Measurements from ENCODE around the gene ZNF521. TPM values are rescaled to one million over a fixed set of nuclear protein-coding genes. Genes with fewer than 3 reads are reported as not detected.

The ZNF521 gene
- total and polyA plus RNA-seq, 10 of the 15 experiments (the other 5 are each of a cell fraction or from before 2014, with no cell fraction given): 0.02 to 0.05 (median 0.04) TPM; not detected in 6

DNA sequence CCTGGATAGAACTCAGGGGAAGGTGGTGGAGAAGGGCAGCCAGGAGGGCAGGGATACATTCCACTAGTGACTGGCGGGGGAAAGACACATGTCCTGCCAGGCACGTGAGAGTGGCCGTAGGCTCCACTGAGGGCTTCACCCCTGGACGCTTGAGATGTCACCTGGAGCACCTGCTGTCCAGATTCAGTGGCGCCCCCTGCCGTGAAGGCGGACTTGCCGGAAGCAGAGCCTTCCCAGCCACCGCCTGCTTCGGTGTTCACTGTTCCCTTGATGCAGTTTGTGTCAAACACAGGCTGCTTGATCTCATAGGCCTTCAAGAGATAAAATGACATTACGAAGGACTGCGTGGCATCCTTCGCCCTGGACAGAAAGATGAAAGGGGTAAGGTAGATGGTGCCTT is 335.3 kb downstream of the ZNF521 start:
- intact Hi-C loops (cut with micrococcal nuclease; ENCODE audit: unreplicated experiment): no loop called here
- ATAC-seq (no peak), FAIRE-seq (no peak), DNase-seq (ENCODE audit: low read depth, low spot score) (no peak)
- no peak overlapping the region for H3K4me3 ChIP-seq
- H3K4me2 ChIP-seq (ENCODE audit: control insufficient read depth, insufficient read depth): no peak overlapping the region
- no peak overlapping the region for H2AFZ ChIP-seq (ENCODE audit: control insufficient read depth, low read depth, low read length)
- CTCF ChIA-PET: no interaction called here
- no TSS peak for BruUV-seq (replicated peaks)
- no peaks in the 10 kb centered on the region for H4K20me1 ChIP-seq (ENCODE audit: control insufficient read depth, insufficient read depth)
- no peaks in the 10 kb centered on the region for H3K9me3 ChIP-seq (replicated peaks; ENCODE audit: control insufficient read depth, insufficient read depth, low read length)
- no peaks in the 10 kb centered on the region for H3K36me3 ChIP-seq (ENCODE audit: control insufficient read depth in 2 of 2, insufficient read depth in 2 of 2, low read length in 1 of 2)
- no peak overlapping the region for H3K9ac ChIP-seq (ENCODE audit: control insufficient read depth, insufficient read depth, low read length)
- H3K27ac ChIP-seq (ENCODE audit: control insufficient read depth, insufficient read depth): no peak overlapping the region
- H3K4me1 ChIP-seq (ENCODE audit: control insufficient read depth, insufficient read depth, low read length): no peaks in the 10 kb centered on the region
- peaks cover 0 to 2% of the 10 kb centered on the region in 2 experiments; a peak in 1 of 4 replicates for H3K27me3 ChIP-seq (replicated peaks in 1 of 2; ENCODE audit: control insufficient read depth in 2 of 2, insufficient read depth in 2 of 2, low read length in 1 of 2)
- no peak for TF ChIP-seq ESRRA (IDR thresholded peaks at IDR 0.05; ENCODE audit: low read length)
- no peak for TF ChIP-seq RFX5 (IDR thresholded peaks at IDR 0.05; ENCODE audit: low read depth, low read length)
- TF ChIP-seq GABPA (IDR thresholded peaks at IDR 0.05; ENCODE audit: low read depth): no peak
- no peak for TF ChIP-seq HDGF (IDR thresholded peaks at IDR 0.05)
- TF ChIP-seq, protein P1, sequence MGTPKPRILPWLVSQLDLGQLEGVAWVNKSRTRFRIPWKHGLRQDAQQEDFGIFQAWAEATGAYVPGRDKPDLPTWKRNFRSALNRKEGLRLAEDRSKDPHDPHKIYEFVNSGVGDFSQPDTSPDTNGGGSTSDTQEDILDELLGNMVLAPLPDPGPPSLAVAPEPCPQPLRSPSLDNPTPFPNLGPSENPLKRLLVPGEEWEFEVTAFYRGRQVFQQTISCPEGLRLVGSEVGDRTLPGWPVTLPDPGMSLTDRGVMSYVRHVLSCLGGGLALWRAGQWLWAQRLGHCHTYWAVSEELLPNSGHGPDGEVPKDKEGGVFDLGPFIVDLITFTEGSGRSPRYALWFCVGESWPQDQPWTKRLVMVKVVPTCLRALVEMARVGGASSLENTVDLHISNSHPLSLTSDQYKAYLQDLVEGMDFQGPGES (IDR thresholded peaks at IDR 0.05): no peak
- POLR2A ChIA-PET: no interaction called here
- in situ Hi-C loops (cut with MboI): no loop called here
- WGBS (ENCODE audit: insufficient coverage, insufficient replicate concordance, low lambda C conversion rate, missing lambda C conversion rate): 60% methylated on average over 13 of the region's 13 CpGs
- SMC1A ChIA-PET (ENCODE audit: uncharacterized antibody, unreplicated experiment): no interaction called here
- RAD21 ChIA-PET (ENCODE audit: unreplicated experiment): no interaction called here
- no peaks in the 10 kb centered on the region for H3K79me2 ChIP-seq (ENCODE audit: control insufficient read depth, insufficient read depth, low read length)

DNA sequence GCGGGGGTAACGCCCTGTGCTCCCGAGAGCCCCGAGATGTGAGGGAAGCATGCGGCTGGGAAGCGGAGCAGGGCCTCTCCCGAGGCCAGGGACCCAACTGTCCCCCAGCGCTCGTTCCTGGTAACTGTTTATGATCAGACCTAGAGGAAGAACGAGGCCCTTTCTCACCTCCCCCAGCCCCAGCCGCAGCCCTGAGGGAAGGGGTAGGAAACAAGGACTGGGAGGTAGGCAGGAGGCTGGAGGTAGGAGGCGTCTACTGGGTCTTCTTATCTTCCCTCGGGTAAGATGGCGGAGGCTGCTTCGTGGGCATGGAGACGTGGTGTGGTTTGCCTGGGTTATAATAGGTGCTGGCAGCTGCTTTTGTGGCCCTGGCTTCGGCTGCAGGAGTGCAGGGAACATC is 335.8 kb downstream of the ZNF521 start:
- ChIA-PET POLR2A (no interaction called here), RAD21 (ENCODE audit: unreplicated experiment) (no interaction called here), CTCF (no interaction called here), SMC1A (ENCODE audit: uncharacterized antibody, unreplicated experiment) (no interaction called here)
- Histone ChIP-seq H3K27ac (ENCODE audit: control insufficient read depth, insufficient read depth) (no peak overlapping the region), H3K4me3 (no peak overlapping the region), H3K27me3 (replicated peaks in 1 of 2; ENCODE audit: control insufficient read depth in 2 of 2, insufficient read depth in 2 of 2, low read length in 1 of 2) (peaks cover 0 to 2% of the 10 kb centered on the region in 2 experiments; a peak in 1 of 4 replicates), H2AFZ (ENCODE audit: control insufficient read depth, low read depth, low read length) (no peak overlapping the region), H3K4me1 (ENCODE audit: control insufficient read depth, insufficient read depth, low read length) (no peaks in the 10 kb centered on the region), H3K9ac (ENCODE audit: control insufficient read depth, insufficient read depth, low read length) (no peak overlapping the region), H3K4me2 (ENCODE audit: control insufficient read depth, insufficient read depth) (no peak overlapping the region), H4K20me1 (ENCODE audit: control insufficient read depth, insufficient read depth) (no peaks in the 10 kb centered on the region), H3K9me3 (replicated peaks; ENCODE audit: control insufficient read depth, insufficient read depth, low read length) (no peaks in the 10 kb centered on the region), H3K79me2 (ENCODE audit: control insufficient read depth, insufficient read depth, low read length) (no peaks in the 10 kb centered on the region), H3K36me3 (ENCODE audit: control insufficient read depth in 2 of 2, insufficient read depth in 2 of 2, low read length in 1 of 2) (no peaks in the 10 kb centered on the region)
- ATAC-seq: no peak
- no peak for DNase-seq (ENCODE audit: low read depth, low spot score)
- intact Hi-C loops (cut with micrococcal nuclease; ENCODE audit: unreplicated experiment) (no loop called here), in situ Hi-C loops (cut with MboI) (no loop called here)
- 38% methylated on average over 10 of the region's 17 CpGs for WGBS (ENCODE audit: insufficient coverage, insufficient replicate concordance, low lambda C conversion rate, missing lambda C conversion rate)
- no TSS peak for BruUV-seq (replicated peaks)
- FAIRE-seq: no peak
- no peak for TF ChIP-seq HCFC1 (IDR thresholded peaks at IDR 0.05; ENCODE audit: low read length)
- no peak for TF ChIP-seq TCF12 (IDR thresholded peaks at IDR 0.05; ENCODE audit: low read depth, low read length)
- TF ChIP-seq, protein P2, sequence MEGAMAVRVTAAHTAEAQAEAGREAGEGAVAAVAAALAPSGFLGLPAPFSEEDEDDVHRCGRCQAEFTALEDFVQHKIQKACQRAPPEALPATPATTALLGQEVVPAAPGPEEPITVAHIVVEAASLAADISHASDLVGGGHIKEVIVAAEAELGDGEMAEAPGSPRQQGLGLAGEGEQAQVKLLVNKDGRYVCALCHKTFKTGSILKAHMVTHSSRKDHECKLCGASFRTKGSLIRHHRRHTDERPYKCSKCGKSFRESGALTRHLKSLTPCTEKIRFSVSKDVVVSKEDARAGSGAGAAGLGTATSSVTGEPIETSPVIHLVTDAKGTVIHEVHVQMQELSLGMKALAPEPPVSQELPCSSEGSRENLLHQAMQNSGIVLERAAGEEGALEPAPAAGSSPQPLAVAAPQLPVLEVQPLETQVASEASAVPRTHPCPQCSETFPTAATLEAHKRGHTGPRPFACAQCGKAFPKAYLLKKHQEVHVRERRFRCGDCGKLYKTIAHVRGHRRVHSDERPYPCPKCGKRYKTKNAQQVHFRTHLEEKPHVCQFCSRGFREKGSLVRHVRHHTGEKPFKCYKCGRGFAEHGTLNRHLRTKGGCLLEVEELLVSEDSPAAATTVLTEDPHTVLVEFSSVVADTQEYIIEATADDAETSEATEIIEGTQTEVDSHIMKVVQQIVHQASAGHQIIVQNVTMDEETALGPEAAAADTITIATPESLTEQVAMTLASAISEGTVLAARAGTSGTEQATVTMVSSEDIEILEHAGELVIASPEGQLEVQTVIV (IDR thresholded peaks at IDR 0.05; ENCODE audit: borderline replicate concordance, partially characterized antibody): no peak
- TF ChIP-seq NFIC (IDR thresholded peaks at IDR 0.05; ENCODE audit: low read depth, low read length): no peak
- TF ChIP-seq, protein P3, sequence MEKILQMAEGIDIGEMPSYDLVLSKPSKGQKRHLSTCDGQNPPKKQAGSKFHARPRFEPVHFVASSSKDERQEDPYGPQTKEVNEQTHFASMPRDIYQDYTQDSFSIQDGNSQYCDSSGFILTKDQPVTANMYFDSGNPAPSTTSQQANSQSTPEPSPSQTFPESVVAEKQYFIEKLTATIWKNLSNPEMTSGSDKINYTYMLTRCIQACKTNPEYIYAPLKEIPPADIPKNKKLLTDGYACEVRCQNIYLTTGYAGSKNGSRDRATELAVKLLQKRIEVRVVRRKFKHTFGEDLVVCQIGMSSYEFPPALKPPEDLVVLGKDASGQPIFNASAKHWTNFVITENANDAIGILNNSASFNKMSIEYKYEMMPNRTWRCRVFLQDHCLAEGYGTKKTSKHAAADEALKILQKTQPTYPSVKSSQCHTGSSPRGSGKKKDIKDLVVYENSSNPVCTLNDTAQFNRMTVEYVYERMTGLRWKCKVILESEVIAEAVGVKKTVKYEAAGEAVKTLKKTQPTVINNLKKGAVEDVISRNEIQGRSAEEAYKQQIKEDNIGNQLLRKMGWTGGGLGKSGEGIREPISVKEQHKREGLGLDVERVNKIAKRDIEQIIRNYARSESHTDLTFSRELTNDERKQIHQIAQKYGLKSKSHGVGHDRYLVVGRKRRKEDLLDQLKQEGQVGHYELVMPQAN (conservative IDR thresholded peaks at IDR 0.05): no peak
- TF ChIP-seq, protein P4, sequence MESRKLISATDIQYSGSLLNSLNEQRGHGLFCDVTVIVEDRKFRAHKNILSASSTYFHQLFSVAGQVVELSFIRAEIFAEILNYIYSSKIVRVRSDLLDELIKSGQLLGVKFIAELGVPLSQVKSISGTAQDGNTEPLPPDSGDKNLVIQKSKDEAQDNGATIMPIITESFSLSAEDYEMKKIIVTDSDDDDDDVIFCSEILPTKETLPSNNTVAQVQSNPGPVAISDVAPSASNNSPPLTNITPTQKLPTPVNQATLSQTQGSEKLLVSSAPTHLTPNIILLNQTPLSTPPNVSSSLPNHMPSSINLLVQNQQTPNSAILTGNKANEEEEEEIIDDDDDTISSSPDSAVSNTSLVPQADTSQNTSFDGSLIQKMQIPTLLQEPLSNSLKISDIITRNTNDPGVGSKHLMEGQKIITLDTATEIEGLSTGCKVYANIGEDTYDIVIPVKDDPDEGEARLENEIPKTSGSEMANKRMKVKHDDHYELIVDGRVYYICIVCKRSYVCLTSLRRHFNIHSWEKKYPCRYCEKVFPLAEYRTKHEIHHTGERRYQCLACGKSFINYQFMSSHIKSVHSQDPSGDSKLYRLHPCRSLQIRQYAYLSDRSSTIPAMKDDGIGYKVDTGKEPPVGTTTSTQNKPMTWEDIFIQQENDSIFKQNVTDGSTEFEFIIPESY (IDR thresholded peaks at IDR 0.05): no peak
